HG03575 (cell line): Measurements from ENCODE around the gene EPHA2.

ENCODE experiments used
- ATAC-seq: cut with Tn5 transposase; IDR thresholded peaks from one replicate; pipeline ENCODE4 v1.9.1; 2021; ENCODE audit not compliant: unreplicated experiment, insufficient number of reproducible peaks, low FRiP score; ENCODE audit errors: extremely low read depth

Gene EPHA2

GRCh38 chr1:16153096-16153998, 2.5 kb downstream of the EPHA2 start:
- ATAC-seq = no peak

- no peak for ATAC-seq
Measured at GRCh38 chr1:16152481-16153087, 3.3 kb downstream of the EPHA2 start.

GRCh38 chr1:16151995-16152384, 3.9 kb downstream of the EPHA2 start:
- no peak for ATAC-seq

GRCh38 chr1:16151196-16151994, 4.5 kb downstream of the EPHA2 start:
- no peak for ATAC-seq

DNA sequence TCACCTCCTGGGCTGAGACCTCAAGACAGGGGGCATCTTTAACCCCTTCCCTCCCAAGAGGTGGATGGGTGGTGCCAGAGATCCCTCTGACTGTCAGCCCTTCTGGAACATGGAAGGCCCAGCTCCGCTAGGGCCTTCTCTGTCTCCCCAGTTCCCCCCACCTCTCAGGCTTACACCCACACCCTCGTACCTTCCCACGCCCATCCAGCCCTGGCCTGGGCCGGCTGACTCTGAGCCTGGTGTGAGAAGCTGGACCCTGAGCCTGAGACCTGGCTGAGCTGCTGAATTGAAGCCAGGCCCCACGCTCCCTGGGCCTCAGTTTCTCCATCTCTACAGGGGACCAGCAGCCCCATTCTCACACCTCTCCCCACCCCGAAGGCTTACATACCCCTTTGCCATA, 5.4 kb downstream of the EPHA2 start:
- no peak for ATAC-seq

GRCh38 chr1:16149702-16150488, 6.0 kb downstream of the EPHA2 start:
- no peak for ATAC-seq

DNA sequence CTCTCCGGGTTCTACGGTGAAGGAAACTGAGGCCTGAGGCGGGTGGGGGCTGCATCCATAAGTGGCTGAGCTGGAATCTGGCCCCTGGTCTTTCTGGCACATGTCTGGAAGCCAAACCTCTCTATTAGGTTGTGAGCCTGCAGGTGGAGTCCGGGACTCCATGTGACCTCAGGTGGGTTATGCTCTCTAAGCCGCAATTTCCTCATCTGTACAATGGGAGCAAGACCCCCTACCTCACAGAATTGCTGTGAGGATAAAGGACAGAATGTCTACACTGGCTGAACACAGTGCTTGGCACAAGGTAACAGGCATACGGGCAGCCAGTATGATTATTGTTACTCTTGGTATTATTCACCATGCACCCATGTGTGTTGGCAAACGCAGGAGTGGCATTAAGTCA, 6.7 kb downstream of the EPHA2 start:
- ATAC-seq = no peak

- no peak for ATAC-seq
Measured at GRCh38 chr1:16148329-16149092, 7.4 kb downstream of the EPHA2 start.

GRCh38 chr1:16147156-16147926, 8.5 kb downstream of the EPHA2 start:
- no peak for ATAC-seq

- no peak for ATAC-seq
Measured at GRCh38 chr1:16146279-16147155, 9.4 kb downstream of the EPHA2 start.

DNA sequence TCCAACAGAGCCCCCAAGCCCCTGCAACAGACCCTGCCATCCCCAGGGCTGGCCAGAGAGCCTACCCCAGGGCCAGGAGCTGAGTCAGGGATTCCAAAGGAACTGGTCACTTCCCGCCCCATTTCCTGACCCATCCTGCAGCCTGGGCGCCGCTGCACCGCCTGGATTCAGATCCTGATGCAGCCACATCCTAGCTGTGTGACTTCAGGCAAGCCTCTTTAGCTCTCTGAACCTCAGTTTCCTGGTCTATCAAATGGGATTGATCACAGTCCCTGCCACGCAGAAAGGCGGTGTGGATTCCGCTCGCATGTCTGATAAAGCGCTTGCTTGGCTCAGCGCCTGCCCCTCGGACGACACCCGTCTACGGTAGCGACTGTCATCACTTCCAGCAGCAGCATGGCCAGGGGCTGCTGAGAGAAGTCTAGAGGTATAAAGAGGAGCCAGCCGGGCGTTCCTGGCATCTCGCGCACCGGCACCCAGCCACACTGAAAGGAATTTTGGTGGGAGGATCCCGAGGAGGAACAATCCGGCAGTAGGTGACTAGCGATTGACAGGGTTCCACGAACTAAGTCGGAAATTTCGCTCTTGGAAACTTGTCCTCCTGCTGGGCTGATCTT, 10.1 kb downstream of the EPHA2 start:
- no peak for ATAC-seq

- no peak for ATAC-seq
Measured at GRCh38 chr1:16145030-16145661, 10.7 kb downstream of the EPHA2 start.

- no peak for ATAC-seq
Measured at GRCh38 chr1:16144325-16145029, 11.4 kb downstream of the EPHA2 start.

- ATAC-seq = no peak
Measured at GRCh38 chr1:16143566-16144324, 12.1 kb downstream of the EPHA2 start.
